Omental fat pad (tissue), 4 donors: Measurements from ENCODE around the gene CDH23. TPM values are rescaled to one million over a fixed set of nuclear protein-coding genes. Genes with fewer than 3 reads are reported as not detected.

ENCODE experiments used
- ATAC-seq: fragments of 150-250 bp; one replicate; pipeline ENCODE4 v1.9.1; 2016; ENCODE audit warnings: mild to moderate bottlenecking, moderate library complexity; ENCODE audit not compliant: low FRiP score
- DNase-seq: peaks from one replicate; pipeline ENCODE4 v3.0.0-alpha.2; 2019; ENCODE audit warnings: low spot score
- total RNA-seq, 4 donors: library from RNA; depleted of rRNA; stranded (reverse); fragments of >200 nt; gene quantifications; one replicate each; pipeline ENCODE4 v1.1.0, GENCODE V29; 2016
- TF ChIP-seq, protein P1 (sequence below), 3 donors: fragments of 450-650 bp; IDR thresholded peaks; one replicate each; pipeline ENCODE4 v1.5.1; 2016 to 2017; ENCODE audit warnings: antibody characterized with exemption in 3 of 3, mild to moderate bottlenecking in 3 of 3, moderate library complexity in 2 of 3

Gene CDH23
- total RNA-seq, 4 donors from 2014 or later = 25.3 to 41.9 (median 34.4) TPM

DNA sequence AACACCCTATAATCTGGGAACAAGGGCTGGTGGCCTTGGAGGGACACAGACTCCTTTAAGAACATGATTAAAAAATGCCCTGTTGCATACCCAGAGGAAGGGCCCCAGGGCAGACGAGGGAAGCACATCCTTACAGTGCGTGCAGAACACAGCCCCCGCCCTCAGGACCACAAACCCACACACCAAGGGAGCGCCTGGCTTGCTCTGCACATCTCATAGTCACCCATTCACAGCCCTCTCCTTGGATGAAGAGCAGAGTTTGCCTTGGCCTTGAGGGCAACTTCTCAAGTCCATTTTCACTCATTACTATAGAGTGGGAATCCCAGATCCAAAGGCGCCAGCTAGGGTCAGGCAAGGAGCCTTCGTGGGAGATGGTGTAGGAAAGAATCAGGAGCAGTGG, 382.9 kb downstream of the CDH23 start:
- DNase-seq = no peak
- TF ChIP-seq, protein P1, sequence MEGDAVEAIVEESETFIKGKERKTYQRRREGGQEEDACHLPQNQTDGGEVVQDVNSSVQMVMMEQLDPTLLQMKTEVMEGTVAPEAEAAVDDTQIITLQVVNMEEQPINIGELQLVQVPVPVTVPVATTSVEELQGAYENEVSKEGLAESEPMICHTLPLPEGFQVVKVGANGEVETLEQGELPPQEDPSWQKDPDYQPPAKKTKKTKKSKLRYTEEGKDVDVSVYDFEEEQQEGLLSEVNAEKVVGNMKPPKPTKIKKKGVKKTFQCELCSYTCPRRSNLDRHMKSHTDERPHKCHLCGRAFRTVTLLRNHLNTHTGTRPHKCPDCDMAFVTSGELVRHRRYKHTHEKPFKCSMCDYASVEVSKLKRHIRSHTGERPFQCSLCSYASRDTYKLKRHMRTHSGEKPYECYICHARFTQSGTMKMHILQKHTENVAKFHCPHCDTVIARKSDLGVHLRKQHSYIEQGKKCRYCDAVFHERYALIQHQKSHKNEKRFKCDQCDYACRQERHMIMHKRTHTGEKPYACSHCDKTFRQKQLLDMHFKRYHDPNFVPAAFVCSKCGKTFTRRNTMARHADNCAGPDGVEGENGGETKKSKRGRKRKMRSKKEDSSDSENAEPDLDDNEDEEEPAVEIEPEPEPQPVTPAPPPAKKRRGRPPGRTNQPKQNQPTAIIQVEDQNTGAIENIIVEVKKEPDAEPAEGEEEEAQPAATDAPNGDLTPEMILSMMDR (IDR thresholded peaks at IDR 0.05) = no peak
- no peak for ATAC-seq

DNA sequence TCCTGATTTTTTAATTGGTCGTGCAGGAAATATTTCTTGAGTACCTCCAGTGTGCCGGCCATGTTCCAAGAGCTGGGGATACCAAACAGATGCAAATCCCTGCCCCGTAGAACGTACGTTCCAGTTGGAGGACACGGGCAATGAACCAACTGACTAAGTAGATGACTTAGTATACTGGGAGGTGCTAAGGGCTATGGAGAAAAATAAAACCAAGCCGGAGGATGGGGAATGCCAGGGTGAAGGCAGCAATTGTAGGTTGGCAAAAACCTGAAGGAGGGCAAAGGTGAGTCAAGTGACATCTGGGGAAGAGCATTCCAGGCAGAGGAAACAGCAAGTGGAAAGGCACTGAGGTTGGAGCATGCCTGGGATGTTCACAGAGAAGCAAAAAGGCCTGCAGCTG, 383.4 kb downstream of the CDH23 start:
- no peak for ATAC-seq
- TF ChIP-seq, protein P1 (IDR thresholded peaks at IDR 0.05) = no peak
- DNase-seq = no peak

DNA sequence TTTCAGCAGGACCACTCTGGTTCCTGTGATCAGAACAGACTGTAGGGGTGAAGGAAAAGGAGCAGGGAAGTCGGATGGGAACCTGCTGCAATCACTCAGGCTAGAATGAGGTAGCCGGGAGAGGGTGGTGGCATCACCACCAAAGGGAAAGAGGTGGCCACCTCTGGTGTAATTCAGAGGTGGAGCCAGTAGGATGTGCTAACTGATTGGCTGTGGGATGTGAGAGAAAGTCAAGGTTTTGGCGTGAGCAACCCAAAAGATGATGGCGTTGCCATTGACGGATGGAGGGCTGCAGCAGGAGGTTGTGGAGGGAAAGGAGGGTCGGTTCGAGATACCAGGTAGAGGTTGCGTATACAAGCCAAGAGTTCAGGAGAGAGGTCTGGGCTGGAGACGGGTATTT, 384.0 kb downstream of the CDH23 start:
- TF ChIP-seq, protein P1 (IDR thresholded peaks at IDR 0.05) = no peak
- ATAC-seq (no peak), DNase-seq (no peak)

DNA sequence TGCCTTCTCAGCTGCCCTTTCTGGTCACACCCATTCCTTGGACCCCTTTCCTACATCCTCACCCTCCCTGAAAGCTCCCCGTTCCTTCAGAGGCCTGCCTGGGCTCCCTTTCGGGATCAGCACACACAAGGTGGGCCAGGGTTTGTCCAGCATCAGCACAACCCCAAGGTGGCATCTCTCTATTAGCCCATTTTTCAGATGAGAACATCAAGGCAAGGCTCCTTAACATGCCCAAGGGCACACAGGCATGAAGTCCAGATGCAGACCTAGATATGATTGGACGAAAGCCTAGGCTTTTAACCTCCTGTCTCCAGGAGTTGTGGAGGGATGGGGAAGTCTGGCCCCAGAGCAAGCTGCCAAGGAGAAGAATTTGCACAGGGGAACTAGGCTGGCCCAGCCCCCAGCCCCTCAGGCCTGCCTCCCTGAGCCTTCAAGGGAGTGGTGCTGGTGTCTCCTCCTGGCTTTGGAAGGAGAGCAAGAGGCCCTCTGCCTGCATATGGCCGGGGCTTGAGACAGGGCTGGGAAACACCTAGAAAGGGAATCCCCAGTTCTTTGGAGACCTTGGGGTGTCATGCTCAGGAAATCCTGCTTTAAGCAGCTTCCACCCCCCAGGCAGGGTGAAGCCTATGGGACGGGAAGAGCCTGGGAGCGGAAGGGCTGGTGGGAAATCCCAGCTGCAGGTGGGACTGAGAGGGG, 385.6 kb downstream of the CDH23 start:
- DNase-seq (no peak), ATAC-seq (no peak)
- TF ChIP-seq, protein P1 (IDR thresholded peaks at IDR 0.05) = no peak

DNA sequence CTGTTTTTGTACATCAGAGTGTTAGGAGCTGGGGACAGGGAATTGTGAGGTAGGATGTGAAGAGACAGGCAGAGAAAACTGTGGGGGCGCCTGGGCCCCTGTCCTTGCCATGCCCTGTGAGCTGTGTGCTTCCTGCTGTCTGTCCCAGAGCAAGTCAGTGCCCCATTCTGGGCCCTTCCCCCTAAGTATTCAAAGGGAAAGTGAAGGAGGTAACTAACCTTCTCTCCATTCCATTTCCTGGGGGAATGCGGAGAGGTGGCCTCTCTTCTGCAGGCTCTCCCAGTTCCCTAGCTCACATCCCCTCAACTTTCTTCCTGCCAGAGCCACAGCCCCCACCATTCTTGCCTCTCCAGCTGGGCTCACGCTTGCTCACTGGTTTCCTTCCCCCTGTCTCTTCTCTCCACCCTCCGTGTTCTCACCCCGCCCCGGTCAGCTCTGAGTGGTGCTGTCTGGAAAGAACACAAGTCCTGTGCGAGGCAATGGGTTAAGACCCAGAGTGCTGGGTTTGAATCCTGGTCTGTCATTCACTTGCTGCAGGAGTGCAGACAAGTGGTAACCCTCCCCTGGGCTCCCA, 386.3 kb downstream of the CDH23 start:
- DNase-seq (no peak), ATAC-seq (no peak)
- TF ChIP-seq, protein P1 (IDR thresholded peaks at IDR 0.05) = no peak

GRCh38 chr10:71783917-71784678, 387.4 kb downstream of the CDH23 start:
- TF ChIP-seq, protein P1 (IDR thresholded peaks at IDR 0.05) = no peak
- DNase-seq (no peak), ATAC-seq (no peak)
